Measurements from ENCODE around the gene YWHAG. TPM values are rescaled to one million over a fixed set of nuclear protein-coding genes. Genes with fewer than 3 reads are reported as not detected.

Gene YWHAG
- total RNA-seq, 1 experiment from 2014 or later, result 241 TPM

DNA sequence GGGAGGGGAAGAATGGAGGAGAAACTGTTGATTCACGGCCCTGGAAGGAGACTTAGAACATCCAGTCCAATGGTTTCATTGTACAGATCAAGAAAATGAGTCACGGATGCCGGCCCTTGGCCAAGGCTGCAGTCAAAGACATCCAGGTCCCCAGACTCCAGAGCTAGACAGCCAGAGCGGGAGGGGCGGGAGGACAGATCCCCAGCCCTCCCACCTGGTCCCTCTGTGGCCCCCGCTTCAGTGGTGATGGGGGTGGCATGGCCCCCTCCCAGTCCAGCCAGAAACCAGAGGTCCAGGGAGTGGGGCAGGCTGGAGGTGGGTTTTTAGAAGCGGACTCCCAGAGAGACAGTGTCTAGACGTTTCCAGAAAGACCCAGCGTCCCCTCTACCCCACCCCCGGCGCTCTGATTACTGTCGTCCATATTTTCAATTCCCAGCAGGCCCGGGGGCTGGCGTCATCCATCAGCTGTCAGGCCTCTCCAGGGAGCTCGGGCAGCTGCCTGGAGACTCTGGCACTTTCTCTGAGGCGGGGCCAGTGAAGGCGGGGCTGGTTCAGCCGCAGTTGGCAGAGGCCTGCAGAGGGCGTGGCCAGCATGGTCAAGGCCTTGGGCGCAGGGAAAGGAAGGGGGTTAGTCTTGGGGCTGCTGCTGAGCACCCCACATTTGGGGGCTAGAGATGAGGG is 64.3 kb downstream of the YWHAG start:
- Mint-ChIP-seq H3K9me3 (no peaks in the 10 kb centered on the region; a peak in 1 of 5 replicates), H3K36me3 (ENCODE audit: insufficient read depth in 1 of 3, low read depth in 3 of 3) (no peaks in the 10 kb centered on the region), H3K4me1 (peaks cover 25 to 41% of the 10 kb centered on the region in 2 experiments), H3K27me3 (ENCODE audit: low read depth) (peaks cover 6% of the 10 kb centered on the region), H3K27ac (no peak overlapping the region), H3K4me3 (no peak overlapping the region)
- Histone ChIP-seq H2BK5ac (ENCODE audit: insufficient read length, low read length) (no peak overlapping the region), H3K27ac (ENCODE audit: insufficient read length, low read depth, low read length) (no peak overlapping the region), H4K5ac (ENCODE audit: insufficient read length, low read depth, low read length) (no peak overlapping the region), H3K18ac (ENCODE audit: insufficient read length, low read depth, low read length) (peak overlapping the region; percentile 7), H3K9ac (ENCODE audit: extremely low read depth, insufficient read length, low read length) (no peak overlapping the region), H3K23me2 (ENCODE audit: insufficient read length, low read depth, low read length, poor library complexity, severe bottlenecking) (no peaks in the 10 kb centered on the region), H2AK5ac (ENCODE audit: insufficient read length, low read length) (no peak overlapping the region), H4K8ac (replicated peaks; ENCODE audit: insufficient read length, low read depth, low read length) (no peak overlapping the region), H3K9me3 (ENCODE audit: control insufficient read depth, low read depth, low read length) (no peaks in the 10 kb centered on the region), H4K20me1 (ENCODE audit: control insufficient read depth, insufficient read depth, insufficient read length) (no peaks in the 10 kb centered on the region), H2BK120ac (ENCODE audit: low read depth, low read length, poor library complexity, severe bottlenecking) (no peak overlapping the region), H3K4me2 (ENCODE audit: insufficient read depth, insufficient read length, low read length) (no peak overlapping the region), H3T11ph (ENCODE audit: low read length) (no peak overlapping the region), H2AFZ (ENCODE audit: low read length) (no peak overlapping the region), H2BK12ac (ENCODE audit: insufficient read length, low read depth, low read length) (no peak overlapping the region), H3K4me1 (ENCODE audit: insufficient read depth, low read length) (peaks cover 4% of the 10 kb centered on the region; the same call in 1 of the 2 replicates), H3K79me2 (ENCODE audit: insufficient read depth, low read length) (no peaks in the 10 kb centered on the region), H3K56ac (ENCODE audit: insufficient read length, low read depth, low read length) (no peak overlapping the region), H3K14ac (ENCODE audit: insufficient read depth, low read length) (no peak overlapping the region), H2BK15ac (ENCODE audit: low read depth, low read length) (no peak overlapping the region), H3K27me3 (ENCODE audit: insufficient read depth, low read length) (no peaks in the 10 kb centered on the region), H4K91ac (ENCODE audit: insufficient read length, low read depth, low read length) (no peak overlapping the region), H3K23ac (ENCODE audit: insufficient read length, low read depth, low read length) (no peak overlapping the region), H3K4ac (ENCODE audit: low read depth, low read length) (no peak overlapping the region), H3K79me1 (ENCODE audit: insufficient read depth, low read depth, low read length, poor library complexity, severe bottlenecking) (no peaks in the 10 kb centered on the region), H2BK20ac (ENCODE audit: low read depth, low read length, poor library complexity, severe bottlenecking) (no peak overlapping the region)
- no CpG with 5 or more reads among the region's 20 CpGs for WGBS (ENCODE audit: extremely low coverage, insufficient read length, low lambda C conversion rate)
- peak; percentile 83 for DNase-seq
- TF ChIP-seq, protein P1, sequence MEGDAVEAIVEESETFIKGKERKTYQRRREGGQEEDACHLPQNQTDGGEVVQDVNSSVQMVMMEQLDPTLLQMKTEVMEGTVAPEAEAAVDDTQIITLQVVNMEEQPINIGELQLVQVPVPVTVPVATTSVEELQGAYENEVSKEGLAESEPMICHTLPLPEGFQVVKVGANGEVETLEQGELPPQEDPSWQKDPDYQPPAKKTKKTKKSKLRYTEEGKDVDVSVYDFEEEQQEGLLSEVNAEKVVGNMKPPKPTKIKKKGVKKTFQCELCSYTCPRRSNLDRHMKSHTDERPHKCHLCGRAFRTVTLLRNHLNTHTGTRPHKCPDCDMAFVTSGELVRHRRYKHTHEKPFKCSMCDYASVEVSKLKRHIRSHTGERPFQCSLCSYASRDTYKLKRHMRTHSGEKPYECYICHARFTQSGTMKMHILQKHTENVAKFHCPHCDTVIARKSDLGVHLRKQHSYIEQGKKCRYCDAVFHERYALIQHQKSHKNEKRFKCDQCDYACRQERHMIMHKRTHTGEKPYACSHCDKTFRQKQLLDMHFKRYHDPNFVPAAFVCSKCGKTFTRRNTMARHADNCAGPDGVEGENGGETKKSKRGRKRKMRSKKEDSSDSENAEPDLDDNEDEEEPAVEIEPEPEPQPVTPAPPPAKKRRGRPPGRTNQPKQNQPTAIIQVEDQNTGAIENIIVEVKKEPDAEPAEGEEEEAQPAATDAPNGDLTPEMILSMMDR (conservative IDR thresholded peaks at IDR 0.05), result no peak
